ENCODE results near the gene TMEM185A. TPM values are rescaled to one million over a fixed set of nuclear protein-coding genes. Genes with fewer than 3 reads are reported as not detected.
"Not testable (repeated sequence)": the region's sequence is repeated elsewhere in the genome, so short reads cannot be mapped to it uniquely, and the experiment has no call there.

TMEM185A gene
- total RNA-seq, 3 donors from 2014 or later = 15.7 to 24.5 (median 16.1) TPM

- no peaks in the 10 kb centered on the region for H3K36me3 ChIP-seq
- H3K9me3 ChIP-seq = no peaks in the 10 kb centered on the region
- intact Hi-C loops (cut with DNase I; ENCODE audit: low total_unique reads) = no loop called here
- H3K4me3 ChIP-seq = no peak overlapping the region
- H3K27ac ChIP-seq = no peak overlapping the region
- H3K4me1 ChIP-seq = no peaks in the 10 kb centered on the region
- no peaks in the 10 kb centered on the region for H3K27me3 ChIP-seq
- no peak for DNase-seq (ENCODE audit: low spot score in 2 of 2)
- TF ChIP-seq POLR2AphosphoS5 (IDR thresholded peaks at IDR 0.05) (no peak), POLR2A (IDR thresholded peaks at IDR 0.05) (no peak), CTCF (IDR thresholded peaks at IDR 0.05) (no peak)
Measured at GRCh38 chrX:149618871-149619270, 12.7 kb downstream of the TMEM185A start.

- H3K36me3 ChIP-seq = no peaks in the 10 kb centered on the region
- DNase-seq (ENCODE audit: low spot score in 2 of 2) = no peak
- intact Hi-C loops (cut with DNase I; ENCODE audit: low total_unique reads) = no loop called here
- no peak overlapping the region for H3K4me3 ChIP-seq
- H3K27me3 ChIP-seq = peaks cover 0 to 4% of the 10 kb centered on the region in 2 donors
- no peak for TF ChIP-seq CTCF (IDR thresholded peaks at IDR 0.05)
- no peak for TF ChIP-seq POLR2A (IDR thresholded peaks at IDR 0.05)
- no peak for TF ChIP-seq POLR2AphosphoS5 (IDR thresholded peaks at IDR 0.05)
- no peak overlapping the region for H3K27ac ChIP-seq
- no peaks in the 10 kb centered on the region for H3K4me1 ChIP-seq
- H3K9me3 ChIP-seq = no peaks in the 10 kb centered on the region
Measured at GRCh38 chrX:149611623-149612175, 19.9 kb downstream of the TMEM185A start.

- peaks cover 0 to 4% of the 10 kb centered on the region in 2 donors for H3K27me3 ChIP-seq
- intact Hi-C loops (cut with DNase I; ENCODE audit: low total_unique reads) = no loop called here
- DNase-seq (ENCODE audit: low spot score in 2 of 2) = no peak
- H3K4me1 ChIP-seq = no peaks in the 10 kb centered on the region
- H3K4me3 ChIP-seq = no peak overlapping the region
- TF ChIP-seq POLR2AphosphoS5 (IDR thresholded peaks at IDR 0.05) = no peak
- TF ChIP-seq CTCF (IDR thresholded peaks at IDR 0.05) = no peak
- TF ChIP-seq POLR2A (IDR thresholded peaks at IDR 0.05) = no peak
- H3K27ac ChIP-seq = no peak overlapping the region
- no peaks in the 10 kb centered on the region for H3K9me3 ChIP-seq
- no peaks in the 10 kb centered on the region for H3K36me3 ChIP-seq
Measured at GRCh38 chrX:149610511-149610910, 21.1 kb downstream of the TMEM185A start.

- intact Hi-C loops (cut with DNase I; ENCODE audit: low total_unique reads) = no loop called here
- no peak for DNase-seq (ENCODE audit: low spot score in 2 of 2)
- Histone ChIP-seq H3K9me3 (no peaks in the 10 kb centered on the region), H3K36me3 (no peaks in the 10 kb centered on the region), H3K27me3 (peaks cover 0 to 4% of the 10 kb centered on the region in 2 donors), H3K4me3 (no peak overlapping the region), H3K4me1 (no peaks in the 10 kb centered on the region), H3K27ac (no peak overlapping the region)
- no peak for TF ChIP-seq POLR2A (IDR thresholded peaks at IDR 0.05)
- TF ChIP-seq CTCF (IDR thresholded peaks at IDR 0.05) = no peak
- TF ChIP-seq POLR2AphosphoS5 (IDR thresholded peaks at IDR 0.05) = no peak
Measured at GRCh38 chrX:149607699-149608098, 23.9 kb downstream of the TMEM185A start.

- DNase-seq (ENCODE audit: low spot score in 2 of 2); H3K9me3 ChIP-seq; H3K4me3 ChIP-seq; H3K4me1 ChIP-seq; H3K27ac ChIP-seq; H3K36me3 ChIP-seq; H3K27me3 ChIP-seq; intact Hi-C loops (cut with DNase I; ENCODE audit: low total_unique reads): not testable (repeated sequence)
Measured at GRCh38 chrX:149605248-149605885, 26.2 kb downstream of the TMEM185A start.

- H3K9me3 ChIP-seq; DNase-seq (ENCODE audit: low spot score in 2 of 2); H3K27ac ChIP-seq; intact Hi-C loops (cut with DNase I; ENCODE audit: low total_unique reads); H3K36me3 ChIP-seq; H3K4me3 ChIP-seq; H3K4me1 ChIP-seq; H3K27me3 ChIP-seq: not testable (repeated sequence)
Measured at GRCh38 chrX:149598603-149599002, 33.0 kb downstream of the TMEM185A start.

GRCh38 chrX:149595943-149596342, 35.6 kb downstream of the TMEM185A start:
- not testable (repeated sequence) for H3K36me3 ChIP-seq, H3K4me1 ChIP-seq

GRCh38 chrX:149595214-149595613, 36.4 kb downstream of the TMEM185A start, which contains the start of gene HSFX2:
TSS of gene HSFX2 (minus strand) at chrX:149595314. CDS start at chrX:149594700, 614 bp downstream.
- H3K27ac ChIP-seq; H3K4me3 ChIP-seq; H3K9me3 ChIP-seq; H3K4me1 ChIP-seq; H3K36me3 ChIP-seq; DNase-seq (ENCODE audit: low spot score in 2 of 2); intact Hi-C loops (cut with DNase I; ENCODE audit: low total_unique reads); H3K27me3 ChIP-seq: not testable (repeated sequence)

More at GRCh38 chrX:149595943-149596342, 35.6 kb downstream of the TMEM185A start:
- H3K9me3 ChIP-seq; H3K27me3 ChIP-seq; H3K27ac ChIP-seq; intact Hi-C loops (cut with DNase I; ENCODE audit: low total_unique reads); H3K4me3 ChIP-seq; DNase-seq (ENCODE audit: low spot score in 2 of 2): not testable (repeated sequence)

- H3K27ac ChIP-seq; H3K36me3 ChIP-seq; H3K9me3 ChIP-seq; H3K27me3 ChIP-seq; H3K4me3 ChIP-seq; DNase-seq (ENCODE audit: low spot score in 2 of 2); intact Hi-C loops (cut with DNase I; ENCODE audit: low total_unique reads); H3K4me1 ChIP-seq: not testable (repeated sequence)
Measured at GRCh38 chrX:149590993-149591392, 40.6 kb downstream of the TMEM185A start.
